ENCODE data around the gene ATP2B2. TPM values are rescaled to one million over a fixed set of nuclear protein-coding genes. Genes with fewer than 3 reads are reported as not detected.
"Not testable (repeated sequence)": the region's sequence is repeated elsewhere in the genome, so short reads cannot be mapped to it uniquely, and the experiment has no call there.

ATP2B2 gene
- total RNA-seq, 1 experiment from 2014 or later = not detected

DNA sequence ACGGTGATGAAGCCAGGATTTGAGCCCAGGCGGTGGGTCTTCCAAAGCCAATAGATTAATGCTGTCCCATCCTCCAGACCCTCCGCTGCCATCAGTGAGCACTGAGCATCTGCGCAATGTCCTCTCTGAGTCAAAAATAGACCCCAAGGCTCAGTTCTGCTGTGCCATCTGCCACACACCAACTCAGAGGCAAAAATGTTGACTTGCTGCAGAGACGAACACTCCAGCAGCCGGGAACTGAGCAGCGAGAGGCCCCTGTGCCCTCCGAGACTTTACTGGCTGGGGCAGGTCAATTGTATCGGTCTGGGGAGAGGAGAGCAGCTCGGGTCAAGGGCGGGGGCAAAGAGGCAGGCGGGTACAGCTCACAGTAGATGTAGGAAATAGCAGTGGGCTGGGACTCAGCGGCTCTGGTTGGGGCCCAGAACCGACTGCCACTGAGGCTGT, 41.5 kb upstream of the ATP2B2 start:
- no peak for TF ChIP-seq CTCF (IDR thresholded peaks at IDR 0.05; ENCODE audit: insufficient read depth in 1 of 2, low read depth in 1 of 2, low read length in 1 of 2, severe bottlenecking in 1 of 2, unreplicated experiment in 1 of 2)
- BruUV-seq (replicated peaks) = no TSS peak
- ChIA-PET POLR2A (no interaction called here), CTCF (no interaction called here)
- Mint-ChIP-seq H3K4me1 (ENCODE audit: low read depth, unreplicated experiment) (no peaks in the 10 kb centered on the region), H3K4me3 (ENCODE audit: unreplicated experiment) (no peak overlapping the region), H3K36me3 (ENCODE audit: insufficient read depth, unreplicated experiment) (no peaks in the 10 kb centered on the region), H3K27me3 (ENCODE audit: insufficient read depth, unreplicated experiment) (peaks cover 4% of the 10 kb centered on the region), H3K9me3 (ENCODE audit: unreplicated experiment) (no peaks in the 10 kb centered on the region), H3K27ac (ENCODE audit: unreplicated experiment) (no peak overlapping the region)
- H3K4me3 ChIP-seq (ENCODE audit: low read depth, low read length) = no peak overlapping the region
- no peak for DNase-seq
- H3K9me3 ChIP-seq = peaks cover 12% of the 10 kb centered on the region; the same call in 1 of the 2 replicates
- intact Hi-C loops (cut with micrococcal nuclease; ENCODE audit: unreplicated experiment) = no loop called here
- no peaks in the 10 kb centered on the region for H3K4me1 ChIP-seq
- H3K36me3 ChIP-seq (ENCODE audit: control insufficient read depth, insufficient read depth, low read length) = no peaks in the 10 kb centered on the region
- no peaks in the 10 kb centered on the region; the same call in 1 of the 2 replicates for H3K27me3 ChIP-seq (replicated peaks; ENCODE audit: control insufficient read depth, insufficient read depth, low read length)

- no TSS peak for BruUV-seq (replicated peaks)
- H3K36me3 ChIP-seq (ENCODE audit: control insufficient read depth, insufficient read depth, low read length) = no peaks in the 10 kb centered on the region
- DNase-seq = no peak
- intact Hi-C loops (cut with micrococcal nuclease; ENCODE audit: unreplicated experiment) = no loop called here
- H3K27ac Mint-ChIP-seq (ENCODE audit: unreplicated experiment) = no peak overlapping the region
- no peak overlapping the region for H3K4me3 Mint-ChIP-seq (ENCODE audit: unreplicated experiment)
- H3K27me3 ChIP-seq (replicated peaks; ENCODE audit: control insufficient read depth, insufficient read depth, low read length) = no peaks in the 10 kb centered on the region; the same call in 1 of the 2 replicates
- peaks cover 4% of the 10 kb centered on the region for H3K27me3 Mint-ChIP-seq (ENCODE audit: insufficient read depth, unreplicated experiment)
- POLR2A ChIA-PET = no interaction called here
- CTCF ChIA-PET = no interaction called here
- no peak for TF ChIP-seq CTCF (IDR thresholded peaks at IDR 0.05; ENCODE audit: insufficient read depth in 1 of 2, low read depth in 1 of 2, low read length in 1 of 2, severe bottlenecking in 1 of 2, unreplicated experiment in 1 of 2)
- peaks cover 13% of the 10 kb centered on the region; the same call in 1 of the 2 replicates for H3K9me3 ChIP-seq
- no peaks in the 10 kb centered on the region for H3K4me1 ChIP-seq
- no peaks in the 10 kb centered on the region for H3K36me3 Mint-ChIP-seq (ENCODE audit: insufficient read depth, unreplicated experiment)
- no peak overlapping the region for H3K4me3 ChIP-seq (ENCODE audit: low read depth, low read length)
- H3K9me3 Mint-ChIP-seq (ENCODE audit: unreplicated experiment) = peaks cover 5% of the 10 kb centered on the region
- no peaks in the 10 kb centered on the region for H3K4me1 Mint-ChIP-seq (ENCODE audit: low read depth, unreplicated experiment)
Measured at GRCh38 chr3:10546181-10546624, 40.8 kb upstream of the ATP2B2 start.

DNA sequence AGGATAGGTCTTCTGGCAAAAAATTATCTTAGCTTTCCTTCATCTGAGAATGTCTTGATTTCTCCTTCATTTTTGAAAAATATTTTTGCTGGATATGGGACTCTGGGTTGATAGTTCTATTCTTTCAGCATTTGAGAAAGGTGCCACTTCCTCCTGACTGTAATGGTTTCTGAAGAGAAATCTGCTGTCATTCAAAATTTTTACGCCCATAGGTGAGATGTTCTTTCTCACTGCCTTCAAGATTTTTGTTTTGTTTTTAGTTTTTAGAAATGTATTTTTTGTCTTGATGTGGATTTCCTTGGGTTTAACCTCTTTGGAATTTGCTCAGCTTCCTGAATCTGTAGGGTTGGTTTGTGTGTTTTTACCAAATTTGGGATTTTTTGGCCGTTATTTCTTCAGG, 37.1 kb upstream of the ATP2B2 start:
- no peak for DNase-seq
- Histone ChIP-seq H3K27me3 (replicated peaks; ENCODE audit: control insufficient read depth, insufficient read depth, low read length) (no peaks in the 10 kb centered on the region; the same call in 1 of the 2 replicates), H3K36me3 (ENCODE audit: control insufficient read depth, insufficient read depth, low read length) (no peaks in the 10 kb centered on the region), H3K4me1 (no peaks in the 10 kb centered on the region), H3K9me3 (peaks cover 13% of the 10 kb centered on the region; the same call in 1 of the 2 replicates), H3K4me3 (ENCODE audit: low read depth, low read length) (no peak overlapping the region)
- ChIA-PET CTCF (no interaction called here), POLR2A (no interaction called here)
- Mint-ChIP-seq H3K9me3 (ENCODE audit: unreplicated experiment) (peaks cover 11% of the 10 kb centered on the region), H3K27ac (ENCODE audit: unreplicated experiment) (no peak overlapping the region), H3K4me1 (ENCODE audit: low read depth, unreplicated experiment) (no peaks in the 10 kb centered on the region), H3K36me3 (ENCODE audit: insufficient read depth, unreplicated experiment) (no peaks in the 10 kb centered on the region), H3K27me3 (ENCODE audit: insufficient read depth, unreplicated experiment) (peaks cover 2% of the 10 kb centered on the region), H3K4me3 (ENCODE audit: unreplicated experiment) (no peak overlapping the region)
- intact Hi-C loops (cut with micrococcal nuclease; ENCODE audit: unreplicated experiment) = no loop called here
- no TSS peak for BruUV-seq (replicated peaks)
- TF ChIP-seq CTCF (IDR thresholded peaks at IDR 0.05; ENCODE audit: insufficient read depth in 1 of 2, low read depth in 1 of 2, low read length in 1 of 2, severe bottlenecking in 1 of 2, unreplicated experiment in 1 of 2) = no peak

DNA sequence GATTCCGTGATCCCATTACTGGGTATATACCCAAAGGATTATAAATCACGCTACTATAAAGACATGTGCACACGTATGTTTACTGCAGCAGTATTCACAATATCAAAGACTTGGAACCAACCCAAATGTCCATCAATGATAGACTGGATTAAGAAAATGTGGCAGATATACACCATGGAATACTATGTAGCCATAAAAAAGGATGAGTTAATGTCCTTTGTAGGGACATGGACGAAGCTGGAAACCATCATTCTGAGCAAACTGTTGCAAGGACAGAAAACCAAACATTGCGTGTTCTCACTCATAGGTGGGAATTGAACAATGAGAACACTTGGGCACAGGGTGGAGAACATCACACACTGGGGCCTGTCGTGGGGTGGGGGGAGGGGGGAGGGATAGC, 35.0 kb upstream of the ATP2B2 start:
- CTCF ChIA-PET; H3K4me1 ChIP-seq; H3K36me3 ChIP-seq (ENCODE audit: control insufficient read depth, insufficient read depth, low read length); DNase-seq; BruUV-seq (replicated peaks); H3K27me3 Mint-ChIP-seq (ENCODE audit: insufficient read depth, unreplicated experiment); H3K27ac Mint-ChIP-seq (ENCODE audit: unreplicated experiment); POLR2A ChIA-PET; H3K27me3 ChIP-seq (replicated peaks; ENCODE audit: control insufficient read depth, insufficient read depth, low read length); H3K4me1 Mint-ChIP-seq (ENCODE audit: low read depth, unreplicated experiment); H3K4me3 Mint-ChIP-seq (ENCODE audit: unreplicated experiment); H3K36me3 Mint-ChIP-seq (ENCODE audit: insufficient read depth, unreplicated experiment); H3K4me3 ChIP-seq (ENCODE audit: low read depth, low read length); intact Hi-C loops (cut with micrococcal nuclease; ENCODE audit: unreplicated experiment): not testable (repeated sequence)
- peaks cover 11% of the 10 kb centered on the region for H3K9me3 Mint-ChIP-seq (ENCODE audit: unreplicated experiment)
- H3K9me3 ChIP-seq = peaks cover 13% of the 10 kb centered on the region; the same call in 1 of the 2 replicates
